H54 (cell line): ENCODE results near the gene DLX6.

Experiments
- DNase-seq: peaks from one replicate; pipeline ENCODE4 v3.0.0; 2011; ENCODE audit warnings: low spot score, mixed read lengths; ENCODE audit not compliant: insufficient read length
- FAIRE-seq: peaks from 3 replicates; lab custom pipeline; 2011; peaks lifted over from hg19 to GRCh38; lab: Jason Lieb, UNC
- POLR2A ChIP-seq: IDR thresholded peaks from 2 replicates; pipeline ENCODE4 v1.6.1; 2011; ENCODE audit warnings: low read depth, mild to moderate bottlenecking, low read length

The DLX6 gene

GRCh38 chr7:97039374-97040065 is 34.2 kb downstream of the DLX6 start:
- FAIRE-seq, result no peak
- TF ChIP-seq POLR2A, result no peak
- DNase-seq, result no peak

- DNase-seq (no peak), FAIRE-seq (no peak)
- TF ChIP-seq POLR2A, result no peak
These were observed 37.9 kb downstream of the DLX6 start for GRCh38 chr7:97043281-97043680.
